Stomach (tissue), 4 donors: ENCODE results near the gene PCGF3.

ENCODE experiments used
- POLR2A ChIP-seq, 4 donors: fragments of 450-650 bp; IDR thresholded peaks; one replicate each; pipeline ENCODE4 v1.6.1; 2016; ENCODE audit warnings: antibody characterized with exemption in 4 of 4, control low read depth in 2 of 4, mild to moderate bottlenecking in 1 of 4, moderate library complexity in 1 of 4
- POLR2AphosphoS5 ChIP-seq, 3 donors: sonication (generic); formaldehyde crosslinking; IDR thresholded peaks; one replicate each; pipeline ENCODE4 v1.6.1; 2016; ENCODE audit warnings: antibody characterized with exemption in 3 of 3
- TF ChIP-seq, protein P1 (sequence below), 7 experiments: fragments of 450-650 bp in 4 of 7; fragments of 200-600 bp in 3 of 7; sonication (generic) in 3 of 7; IDR thresholded peaks; one replicate each; pipeline ENCODE4 v1.5.1; 2016 to 2019; ENCODE audit warnings: antibody characterized with exemption in 7 of 7, control low read depth in 2 of 7, mild to moderate bottlenecking in 1 of 7

DNA sequence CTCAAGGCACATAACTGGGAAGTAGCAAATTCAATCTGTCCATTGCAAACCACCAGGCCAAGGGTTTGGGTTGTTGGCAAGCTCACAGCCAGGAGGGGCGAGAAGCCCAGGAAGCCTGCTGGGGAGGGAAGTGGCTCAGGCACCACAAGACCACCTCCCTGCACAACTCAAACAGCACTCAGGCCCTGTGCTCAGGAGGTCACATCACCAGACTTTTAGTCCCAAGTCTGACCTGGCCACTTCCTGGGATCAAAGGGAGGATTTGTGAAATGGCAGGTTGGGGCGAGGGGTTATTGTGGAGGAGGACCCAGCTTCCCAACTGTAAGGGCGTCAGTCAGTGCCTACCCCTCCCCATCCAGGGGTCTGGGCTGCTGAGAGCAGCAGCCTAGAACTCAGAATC, 33.9 kb upstream of the PCGF3 start:
- TF ChIP-seq POLR2AphosphoS5 (IDR thresholded peaks at IDR 0.05) (no peak), POLR2A (IDR thresholded peaks at IDR 0.05) (no peak)
- TF ChIP-seq, protein P1, sequence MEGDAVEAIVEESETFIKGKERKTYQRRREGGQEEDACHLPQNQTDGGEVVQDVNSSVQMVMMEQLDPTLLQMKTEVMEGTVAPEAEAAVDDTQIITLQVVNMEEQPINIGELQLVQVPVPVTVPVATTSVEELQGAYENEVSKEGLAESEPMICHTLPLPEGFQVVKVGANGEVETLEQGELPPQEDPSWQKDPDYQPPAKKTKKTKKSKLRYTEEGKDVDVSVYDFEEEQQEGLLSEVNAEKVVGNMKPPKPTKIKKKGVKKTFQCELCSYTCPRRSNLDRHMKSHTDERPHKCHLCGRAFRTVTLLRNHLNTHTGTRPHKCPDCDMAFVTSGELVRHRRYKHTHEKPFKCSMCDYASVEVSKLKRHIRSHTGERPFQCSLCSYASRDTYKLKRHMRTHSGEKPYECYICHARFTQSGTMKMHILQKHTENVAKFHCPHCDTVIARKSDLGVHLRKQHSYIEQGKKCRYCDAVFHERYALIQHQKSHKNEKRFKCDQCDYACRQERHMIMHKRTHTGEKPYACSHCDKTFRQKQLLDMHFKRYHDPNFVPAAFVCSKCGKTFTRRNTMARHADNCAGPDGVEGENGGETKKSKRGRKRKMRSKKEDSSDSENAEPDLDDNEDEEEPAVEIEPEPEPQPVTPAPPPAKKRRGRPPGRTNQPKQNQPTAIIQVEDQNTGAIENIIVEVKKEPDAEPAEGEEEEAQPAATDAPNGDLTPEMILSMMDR (IDR thresholded peaks at IDR 0.05) = no peak
